GM13976 (cell line): Measurements from ENCODE around the gene AAR2.

Experiments
- DNase-seq: peaks from one replicate; pipeline ENCODE4 v3.0.0; 2012; ENCODE audit warnings: low spot score
- CTCF ChIP-seq: IDR thresholded peaks from 2 replicates; pipeline ENCODE4 v1.5.1; 2012; ENCODE audit warnings: borderline replicate concordance, mild to moderate bottlenecking; ENCODE audit not compliant: insufficient read depth; ENCODE audit errors: extremely low read depth, missing control alignments, control extremely low read depth
- in situ Hi-C: fragments of 300-500 bp; cut with MboI; formaldehyde crosslinking; loops from one replicate; pipeline ENCODE4 v1.12.0; 2022; ENCODE audit warnings: low sequenced_read_pairs, mixed read lengths, inconsistent platforms; ENCODE audit not compliant: unreplicated experiment

The AAR2 gene

GRCh38 chr20:36235892-36236785 lies at the start of gene AAR2:
Gene AAR2 (plus strand): TSS chr20:36236478. CDS start chr20:36239869, 3,391 bp downstream.
- no peak for TF ChIP-seq CTCF
- in situ Hi-C loops: no loop called here

GRCh38 chr20:36193977-36194712 lies 42.1 kb upstream of the AAR2 start:
- in situ Hi-C loops: no loop called here
- TF ChIP-seq CTCF: no peak
- DNase-seq: no peak

More at GRCh38 chr20:36235892-36236785, at the start of gene AAR2:
- peak; percentile 85 for DNase-seq

- no peak for DNase-seq
- no peak for TF ChIP-seq CTCF
- in situ Hi-C loops: no loop called here
Observed at GRCh38 chr20:36196676-36197075, 39.6 kb upstream of the AAR2 start.

- no peak for TF ChIP-seq CTCF
- in situ Hi-C loops: no loop called here
- DNase-seq: no peak
Observed at GRCh38 chr20:36197271-36197670, 39.0 kb upstream of the AAR2 start.

- in situ Hi-C loops: loop anchor here (10.0 to 25.0 kb wide), 2 partner anchors 235 to 688 kb away; partner anchors contain the start of gene TLDC2
- peak; percentile 81 for DNase-seq
- peak; percentile 85 for TF ChIP-seq CTCF
Observed at GRCh38 chr20:36199345-36200257, 36.7 kb upstream of the AAR2 start.

- in situ Hi-C loops: loop anchor here (10.0 to 25.0 kb wide), 2 partner anchors 234 to 687 kb away; partner anchors contain the start of gene TLDC2
- TF ChIP-seq CTCF: no peak
- no peak for DNase-seq
Observed at GRCh38 chr20:36200451-36200850, 35.8 kb upstream of the AAR2 start.
